Fibroblast of lung (primary cell): ENCODE measurements around the gene MTARC1.

Source experiments
- EZH2 ChIP-seq: IDR thresholded peaks from 2 replicates; pipeline ENCODE4 v1.5.1; 2012; ENCODE audit warnings: low read length, control low read depth, mild to moderate bottlenecking; ENCODE audit errors: missing control alignments
- TF ChIP-seq, protein P1 (sequence below), 2 donors: IDR thresholded peaks in 1 of 2; conservative IDR thresholded peaks in 1 of 2; 1 replicate in 1 of 2; 2 replicates in 1 of 2; pipeline ENCODE4 v1.5.1; 2011 to 2012; ENCODE audit warnings: low read length in 2 of 2, control low read depth in 1 of 2, inconsistent platforms in 1 of 2, low read depth in 1 of 2, mild to moderate bottlenecking in 1 of 2

DNA sequence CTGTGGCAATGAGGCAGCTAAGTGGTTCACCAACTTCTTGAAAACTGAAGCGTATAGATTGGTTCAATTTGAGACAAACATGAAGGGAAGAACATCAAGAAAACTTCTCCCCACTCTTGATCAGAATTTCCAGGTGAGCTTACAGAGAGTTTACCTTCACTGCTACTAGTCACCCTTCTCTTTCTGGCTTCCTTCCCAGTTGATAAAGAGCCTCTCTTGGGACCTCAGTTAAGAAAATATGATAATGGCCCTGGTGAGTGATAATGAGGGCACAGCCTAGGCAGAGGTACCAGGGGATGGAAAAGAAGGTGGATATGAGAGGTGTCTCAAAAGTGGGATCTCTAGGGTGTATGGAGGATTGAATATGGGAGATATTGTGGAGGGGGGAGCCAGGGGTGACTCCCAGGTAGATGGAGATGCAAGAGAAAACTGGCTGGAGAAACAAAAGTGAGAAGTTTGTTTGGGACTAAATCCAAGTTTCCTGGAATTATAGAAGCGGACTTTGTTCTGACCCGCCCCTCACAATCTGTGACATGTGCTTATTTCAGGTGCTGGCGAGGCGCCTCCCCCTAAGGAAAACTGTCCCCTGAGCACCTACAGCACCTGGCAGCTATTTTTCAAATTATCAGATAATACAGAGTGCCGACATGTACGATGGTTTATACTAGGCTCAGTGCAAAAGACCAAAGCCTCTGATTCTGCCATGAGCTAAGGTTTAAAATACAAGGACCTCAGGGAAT, 24.9 kb upstream of the MTARC1 start:
- TF ChIP-seq, protein P1, sequence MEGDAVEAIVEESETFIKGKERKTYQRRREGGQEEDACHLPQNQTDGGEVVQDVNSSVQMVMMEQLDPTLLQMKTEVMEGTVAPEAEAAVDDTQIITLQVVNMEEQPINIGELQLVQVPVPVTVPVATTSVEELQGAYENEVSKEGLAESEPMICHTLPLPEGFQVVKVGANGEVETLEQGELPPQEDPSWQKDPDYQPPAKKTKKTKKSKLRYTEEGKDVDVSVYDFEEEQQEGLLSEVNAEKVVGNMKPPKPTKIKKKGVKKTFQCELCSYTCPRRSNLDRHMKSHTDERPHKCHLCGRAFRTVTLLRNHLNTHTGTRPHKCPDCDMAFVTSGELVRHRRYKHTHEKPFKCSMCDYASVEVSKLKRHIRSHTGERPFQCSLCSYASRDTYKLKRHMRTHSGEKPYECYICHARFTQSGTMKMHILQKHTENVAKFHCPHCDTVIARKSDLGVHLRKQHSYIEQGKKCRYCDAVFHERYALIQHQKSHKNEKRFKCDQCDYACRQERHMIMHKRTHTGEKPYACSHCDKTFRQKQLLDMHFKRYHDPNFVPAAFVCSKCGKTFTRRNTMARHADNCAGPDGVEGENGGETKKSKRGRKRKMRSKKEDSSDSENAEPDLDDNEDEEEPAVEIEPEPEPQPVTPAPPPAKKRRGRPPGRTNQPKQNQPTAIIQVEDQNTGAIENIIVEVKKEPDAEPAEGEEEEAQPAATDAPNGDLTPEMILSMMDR (conservative IDR thresholded peaks at IDR 0.05 in 1 of 2, IDR thresholded peaks at IDR 0.05 in 1 of 2; ENCODE audit: low read depth in 1 of 2, low read length in 2 of 2), result no peak
- no peak for TF ChIP-seq EZH2
